GM18909 (cell line): ENCODE results near the gene TTBK2.
A peak's percentile ranks its signal among the peaks of the same experiment; 100 is the strongest.
"Not testable (repeated sequence)": the region's sequence is repeated elsewhere in the genome, so short reads cannot be mapped to it uniquely, and the experiment has no call there.

Experiments used
- ATAC-seq: cut with Tn5 transposase; IDR thresholded peaks from one replicate; pipeline ENCODE4 v1.9.1; 2021; ENCODE audit warnings: mild to moderate bottlenecking; ENCODE audit not compliant: unreplicated experiment, poor library complexity

TTBK2 gene

DNA sequence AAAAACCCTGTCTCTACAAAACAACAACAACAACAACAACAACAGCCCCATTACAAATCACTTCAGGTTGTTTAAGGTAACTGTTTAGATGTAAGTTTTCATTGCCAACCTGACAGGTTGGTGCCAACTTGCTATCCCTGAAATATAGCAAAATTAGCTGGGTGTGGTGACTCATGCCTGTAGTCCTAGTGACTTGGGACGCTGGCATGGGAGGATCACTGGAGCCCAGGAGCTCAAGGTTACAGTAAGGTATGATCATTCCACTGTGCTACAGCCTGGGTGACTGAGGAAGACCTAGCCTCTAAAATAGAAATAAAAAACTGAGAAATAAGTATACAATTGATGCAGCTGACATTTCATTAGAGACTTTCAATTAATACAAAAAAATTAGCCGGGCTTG, 147.7 kb downstream of the TTBK2 start:
- ATAC-seq = no peak

- ATAC-seq = no peak
These were observed 148.4 kb downstream of the TTBK2 start for GRCh38 chr15:42772144-42772543.

GRCh38 chr15:42766109-42766508, 154.5 kb downstream of the TTBK2 start:
- ATAC-seq = not testable (repeated sequence)

DNA sequence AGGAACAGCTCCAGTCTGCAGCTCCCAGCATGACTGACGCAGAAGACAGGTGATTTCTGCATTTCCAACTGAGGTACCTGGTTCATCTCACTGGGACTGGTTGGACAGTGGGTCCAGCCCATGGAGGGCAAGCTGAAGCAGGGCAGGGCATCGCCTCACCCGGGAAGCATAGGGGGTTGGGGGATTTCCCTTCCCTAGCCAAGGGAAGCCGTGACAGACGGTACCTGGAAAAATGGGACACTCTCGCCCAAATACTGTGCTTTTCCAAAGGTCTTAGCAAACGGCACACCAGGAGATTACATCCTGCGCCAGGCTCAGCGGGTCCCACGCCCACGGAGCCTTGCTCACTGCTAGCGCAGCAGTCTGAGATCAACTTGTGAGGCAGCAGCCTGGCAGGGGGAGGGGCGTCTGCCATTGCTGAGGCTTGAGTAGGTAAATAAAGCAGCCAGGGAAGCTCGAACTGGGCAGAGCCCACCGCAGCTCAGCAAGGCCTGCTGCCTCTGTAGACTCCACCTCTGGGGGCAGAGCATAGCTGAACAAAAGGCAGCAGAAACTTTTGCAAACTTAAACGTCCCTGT, 156.3 kb downstream of the TTBK2 start:
- not testable (repeated sequence) for ATAC-seq

DNA sequence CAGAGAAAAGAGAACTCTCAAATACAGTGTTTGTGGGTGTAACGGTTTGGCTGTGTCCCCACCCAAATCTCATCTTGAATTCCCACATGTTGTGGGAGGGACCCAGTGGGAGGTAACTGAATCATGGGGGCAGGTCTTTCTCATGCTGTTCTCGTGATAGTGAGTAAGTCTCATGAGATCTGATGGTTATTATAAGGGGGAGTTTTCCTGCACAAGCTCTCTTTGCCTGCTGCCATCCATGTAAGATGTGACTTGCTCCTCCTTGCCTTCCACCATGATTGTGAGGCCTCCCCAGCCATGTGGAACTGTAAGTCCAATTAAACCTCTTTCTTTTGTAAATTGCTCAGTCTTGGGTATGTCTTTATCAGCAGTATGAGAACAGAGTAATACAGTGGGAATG, 158.8 kb downstream of the TTBK2 start:
- not testable (repeated sequence) for ATAC-seq

- ATAC-seq = no peak
These were observed 159.8 kb downstream of the TTBK2 start for GRCh38 chr15:42760759-42761158.

DNA sequence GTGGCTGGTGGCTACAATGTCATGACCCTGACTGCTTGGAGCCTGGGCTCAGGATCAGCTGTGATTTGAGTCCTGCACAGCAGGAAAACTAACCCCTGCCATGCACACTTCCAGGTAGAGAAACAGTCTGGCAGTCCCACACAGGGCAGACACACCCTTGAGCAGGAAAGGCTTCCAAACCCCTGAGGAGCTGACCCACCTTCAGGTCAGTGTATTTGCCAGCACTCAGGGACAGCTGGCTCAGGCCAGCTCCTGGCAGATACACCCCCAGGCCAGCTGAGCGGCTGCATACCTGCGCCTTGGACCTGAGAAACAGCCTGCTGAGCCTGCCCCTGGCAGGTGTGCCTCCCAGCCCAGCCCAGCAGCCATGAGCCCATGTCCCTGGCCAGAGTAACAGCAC, 161.5 kb downstream of the TTBK2 start:
- ATAC-seq = no peak

DNA sequence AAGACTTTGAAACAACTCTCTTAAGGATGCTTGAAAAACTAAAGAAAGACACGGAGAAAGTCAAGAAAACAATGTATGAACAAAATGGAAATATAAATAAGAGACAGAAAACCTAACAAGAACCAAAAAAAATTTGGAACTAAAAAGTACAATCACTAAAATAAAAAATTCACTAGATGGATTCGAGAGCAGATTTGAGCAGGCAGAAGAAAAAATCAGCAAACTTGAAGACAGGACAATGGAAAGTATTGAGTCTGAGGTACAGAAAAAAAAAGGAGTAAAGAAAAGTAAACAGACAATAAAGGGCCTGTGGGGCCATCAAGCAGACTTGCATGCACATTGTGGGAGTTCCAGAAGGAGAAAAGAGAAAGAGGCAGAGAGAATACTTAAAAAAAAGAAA, 170.3 kb downstream of the TTBK2 start:
- no peak for ATAC-seq

DNA sequence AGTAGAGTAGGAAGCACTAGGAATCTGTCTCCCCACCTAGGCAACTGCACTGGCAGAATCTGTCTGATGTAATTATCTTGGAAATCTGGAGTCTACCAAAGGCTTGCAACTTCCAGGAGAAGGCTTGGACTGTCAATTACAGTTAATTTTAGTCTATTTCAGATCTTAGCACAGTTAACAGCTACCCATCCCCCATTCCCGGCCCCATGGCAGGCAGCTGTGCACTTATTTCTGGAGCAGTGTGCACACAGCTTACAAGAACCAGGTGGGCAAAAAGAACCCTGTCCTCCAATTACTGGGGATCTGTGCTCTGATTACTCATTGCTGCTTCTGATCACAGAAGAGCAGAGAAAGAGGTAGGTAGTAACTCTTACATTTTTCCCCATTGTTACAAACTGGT, 171.3 kb downstream of the TTBK2 start:
- no peak for ATAC-seq

GRCh38 chr15:42744195-42744594, 176.4 kb downstream of the TTBK2 start:
- ATAC-seq = no peak

DNA sequence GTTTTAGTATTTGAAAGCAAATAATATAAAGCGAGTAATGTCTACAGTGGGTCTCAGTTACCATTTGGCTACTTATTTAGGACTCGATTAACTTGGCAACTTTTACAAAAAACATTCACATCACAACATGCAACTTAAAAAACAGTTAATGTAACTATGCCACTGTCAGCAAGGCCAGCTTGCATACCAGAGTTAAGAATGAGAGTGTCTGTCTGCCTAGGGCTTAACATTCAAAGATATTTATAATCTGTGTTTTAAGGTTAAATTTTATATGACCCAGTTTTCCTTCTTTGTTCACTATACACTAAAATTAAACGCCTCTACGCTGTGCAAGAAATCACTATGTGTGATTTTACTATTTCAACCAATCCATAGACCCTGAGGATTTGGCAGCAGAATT, 178.4 kb downstream of the TTBK2 start:
- no peak for ATAC-seq

GRCh38 chr15:42741710-42742109, 178.9 kb downstream of the TTBK2 start:
- no peak for ATAC-seq

DNA sequence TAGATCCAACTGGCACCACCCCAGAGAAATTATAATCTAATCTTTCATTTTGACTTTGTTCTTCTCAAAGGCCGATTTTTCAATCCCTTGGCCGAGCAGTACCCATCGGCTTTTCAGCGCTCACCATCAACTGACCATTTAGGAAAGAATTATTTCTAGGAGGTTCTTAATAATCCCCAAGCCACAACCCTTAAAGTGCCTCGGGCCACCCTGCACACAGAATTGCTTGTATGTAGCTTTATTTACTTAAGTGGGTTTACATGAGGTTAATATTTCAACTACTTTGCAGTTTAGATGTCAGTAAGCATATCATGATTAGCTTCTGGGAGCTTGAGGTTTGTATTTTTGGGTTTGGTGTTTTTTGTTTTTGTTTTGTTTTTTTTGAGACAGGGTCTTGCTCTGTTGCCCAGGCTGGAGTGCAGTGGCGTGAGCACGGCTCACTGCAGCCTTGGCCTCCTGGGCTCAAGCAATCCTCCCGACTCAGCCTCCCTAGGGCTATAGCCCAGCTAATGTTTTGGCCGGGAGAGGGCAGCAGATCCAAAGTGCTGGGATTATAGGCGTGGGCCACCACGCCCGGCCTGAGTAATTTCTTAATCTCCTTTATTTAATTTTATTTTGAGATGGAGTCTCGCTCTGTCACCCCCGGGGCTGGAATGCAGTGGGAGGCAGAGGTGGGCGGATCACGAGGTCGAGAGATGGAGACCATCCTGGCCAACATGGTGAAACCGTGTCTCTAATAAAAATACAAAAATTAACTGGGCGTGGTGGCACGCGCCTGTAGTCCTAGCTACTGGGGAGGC, 182.8 kb downstream of the TTBK2 start:
- no peak for ATAC-seq

DNA sequence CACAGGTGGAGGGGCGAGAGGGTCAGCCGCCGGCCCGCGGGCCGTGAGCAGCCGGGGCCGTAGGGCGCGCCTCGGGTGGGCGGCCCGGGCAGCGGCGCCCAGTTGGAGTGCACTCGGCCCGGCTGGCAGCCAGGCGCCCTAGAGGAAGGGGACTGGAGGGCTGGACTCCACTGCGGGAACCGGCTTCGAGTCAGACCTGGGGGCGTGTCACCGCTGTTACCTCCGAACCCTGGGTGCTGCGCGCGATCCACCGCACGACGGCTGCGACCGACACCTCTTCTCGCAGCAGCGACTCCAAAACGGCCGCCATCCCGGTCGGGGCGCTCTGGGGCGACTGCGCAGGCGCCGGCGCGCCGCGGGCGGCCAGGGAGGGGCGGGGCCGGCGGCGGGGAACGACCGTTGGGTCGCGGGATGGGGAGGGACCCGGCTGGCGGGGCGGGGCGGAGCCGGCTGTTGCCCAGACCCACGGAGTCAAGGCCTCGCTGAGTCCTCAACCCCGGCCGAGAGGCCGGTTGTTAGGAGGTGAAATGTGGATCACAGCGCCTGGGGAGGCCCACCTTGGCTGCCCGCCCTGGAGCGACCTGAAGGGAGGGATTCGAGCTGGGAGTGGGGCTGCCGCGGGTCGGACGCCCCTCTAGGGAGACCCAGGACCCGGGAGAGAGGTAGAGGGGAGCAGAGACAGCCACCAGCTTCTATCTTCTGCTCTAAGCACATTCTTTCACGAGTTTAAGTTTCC, 183.6 kb downstream of the TTBK2 start, which contains the start of gene CDAN1:
TSS of gene CDAN1 (minus strand) at position 336 of the 736 bp plus-strand sequence. CDS start at position 310, 26 bp downstream.
- peak; percentile 83 for ATAC-seq

DNA sequence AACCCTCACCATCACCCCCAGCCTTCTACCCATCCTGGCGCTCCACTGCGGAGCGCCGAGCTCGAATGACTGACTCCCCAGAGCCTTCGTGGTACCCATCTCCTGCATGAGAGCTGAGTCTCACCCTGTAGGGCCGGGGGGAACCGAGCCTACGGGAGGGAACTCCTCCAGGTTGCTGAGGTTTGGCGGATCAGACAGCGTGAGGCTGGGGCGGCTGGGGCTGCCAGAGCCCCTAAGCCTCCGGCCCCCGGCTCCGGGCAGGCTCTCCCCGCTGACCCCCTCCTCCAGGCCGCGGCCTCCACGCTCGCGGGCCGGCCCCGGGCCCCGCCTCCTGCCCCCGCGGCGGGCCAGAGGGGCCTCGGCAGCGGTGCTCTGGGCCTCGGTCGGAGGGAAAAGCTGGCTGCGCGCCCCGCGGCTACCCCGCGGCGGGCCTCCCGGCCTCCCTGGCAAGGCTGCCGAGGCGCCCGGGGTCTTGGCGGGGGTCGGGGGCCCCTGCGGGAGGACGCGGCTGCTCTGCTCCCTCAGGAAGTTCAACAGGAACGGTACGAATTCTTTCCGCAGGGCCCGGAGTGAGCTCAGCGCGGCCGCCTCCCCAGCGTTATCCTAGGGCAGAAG, 184.3 kb downstream of the TTBK2 start:
- ATAC-seq = peak; percentile 36

DNA sequence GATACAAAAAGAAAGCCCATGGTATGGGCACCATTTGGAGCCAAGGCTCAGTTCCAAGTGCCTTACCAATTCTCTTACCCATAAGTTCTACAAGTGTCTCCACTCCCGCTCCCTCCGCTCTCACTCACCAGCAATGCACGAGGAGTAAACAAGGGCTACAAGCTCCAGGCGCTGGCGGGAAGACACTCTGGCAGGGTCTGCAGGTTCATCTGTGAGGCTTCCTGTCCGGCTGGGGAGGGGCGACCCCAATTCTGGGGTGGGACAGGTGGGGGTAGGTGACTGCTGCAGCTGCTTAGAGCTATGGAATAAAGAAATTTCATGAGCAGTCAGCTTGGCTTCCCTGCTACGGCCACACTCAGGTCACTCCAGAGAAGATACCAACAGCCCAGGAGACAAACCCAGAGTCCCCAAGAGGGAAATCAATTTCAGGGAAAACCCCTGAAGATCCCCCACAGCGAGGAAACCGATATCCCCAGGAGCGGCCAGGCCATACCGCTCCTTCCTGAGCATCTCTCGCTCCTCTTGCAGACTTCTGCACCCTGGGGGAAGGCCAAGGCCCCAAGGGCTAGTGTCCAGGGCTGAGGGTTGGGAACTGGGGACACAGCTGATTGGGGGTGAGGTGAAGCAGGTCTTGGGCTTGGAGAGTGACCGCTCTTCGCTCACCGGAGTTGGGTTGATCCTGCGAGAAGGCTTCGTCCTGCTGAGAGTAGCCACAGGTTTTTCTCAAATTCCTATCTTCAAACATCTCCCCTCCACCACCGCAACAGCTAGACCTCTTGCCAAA, 185.0 kb downstream of the TTBK2 start:
- ATAC-seq = no peak

- no peak for ATAC-seq
These were observed 186.4 kb downstream of the TTBK2 start for GRCh38 chr15:42734076-42734672.

- no peak for ATAC-seq
These were observed 187.6 kb downstream of the TTBK2 start for GRCh38 chr15:42733027-42733426.

DNA sequence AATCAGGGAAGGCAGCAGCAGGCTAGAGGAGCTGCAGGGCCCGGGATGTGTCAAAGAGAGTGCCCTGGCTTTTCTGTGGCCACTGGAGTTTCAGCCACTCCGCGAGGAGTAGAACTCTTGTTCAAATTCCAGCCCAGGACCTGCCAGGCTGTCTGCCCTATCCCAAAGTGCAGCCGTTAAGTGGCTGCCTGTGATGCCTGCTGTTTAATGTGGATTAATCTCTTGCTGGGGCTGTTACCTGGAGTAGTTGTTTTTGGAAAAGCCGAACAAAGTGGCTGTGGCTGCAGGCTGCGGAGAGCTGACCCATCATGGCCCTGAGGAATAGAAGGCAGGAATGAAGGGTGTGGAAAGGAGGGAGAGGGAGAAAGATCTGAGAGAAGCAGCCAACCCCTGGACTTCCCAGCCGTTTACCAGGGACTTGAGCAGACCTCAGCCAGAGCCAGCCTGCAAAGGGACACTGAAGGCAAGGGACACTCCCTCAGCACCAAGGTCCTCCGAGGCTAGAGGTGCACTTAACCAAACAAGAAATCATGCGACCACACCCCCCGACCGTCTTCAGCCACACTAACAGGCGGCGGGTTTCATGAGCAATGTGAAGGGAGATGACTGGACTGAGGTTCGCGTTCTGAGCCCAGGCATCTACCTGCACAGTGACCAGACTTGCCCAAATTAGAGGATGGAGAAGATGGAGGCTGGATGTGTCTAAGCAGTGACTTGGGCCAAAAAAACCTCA, 188.3 kb downstream of the TTBK2 start:
- no peak for ATAC-seq
